K562 (cell line): ENCODE results near the gene FAM83E. TPM values are rescaled to one million over a fixed set of nuclear protein-coding genes. Genes with fewer than 3 reads are reported as not detected.
A peak's percentile ranks its signal among the peaks of the same experiment; 100 is the strongest.

Source experiments
- ELF2 ChIP-seq: fragments of 250-450 bp; sonication (Bioruptor Pico); IDR thresholded peaks from 2 replicates; pipeline ENCODE4 v1.5.0; 2021; ENCODE audit warnings: mild to moderate bottlenecking
- ETV6 ChIP-seq, 3 experiments: fragments of 150-350 bp in 1 of 3; sonication (generic) in 1 of 3; formaldehyde crosslinking in 1 of 3; IDR thresholded peaks; 2 replicates each; pipeline versions ENCODE4 v1.6.1 to v1.8.0; 2014 to 2022; ENCODE audit warnings: borderline replicate concordance in 2 of 3, low read depth in 2 of 3, antibody characterized with exemption in 1 of 3, low read length in 1 of 3, mild to moderate bottlenecking in 1 of 3, missing genetic modification reagents in 1 of 3
- FOS ChIP-seq: IDR thresholded peaks from 3 replicates; pipeline ENCODE4 v1.6.1; 2011; ENCODE audit not compliant: insufficient read length; ENCODE audit errors: extremely low read depth
- POLR2H ChIP-seq: IDR thresholded peaks from 2 replicates; pipeline ENCODE4 v1.6.1; 2016; ENCODE audit warnings: missing genetic modification characterization, low read depth, mild to moderate bottlenecking, control low read depth, missing compliant biosample characterization, moderate library complexity
- RBM17 ChIP-seq: fragments of 200-400 bp; formaldehyde crosslinking; IDR thresholded peaks from 2 replicates; pipeline ENCODE4 v1.6.1; 2017; ENCODE audit warnings: low read depth, mild to moderate bottlenecking, low read length, borderline replicate concordance
- SAFB ChIP-seq: fragments of 200-400 bp; formaldehyde crosslinking; IDR thresholded peaks from 2 replicates; pipeline ENCODE4 v1.6.1; 2017; ENCODE audit warnings: low read depth, low read length, borderline replicate concordance
- SMAD4 ChIP-seq: fragments of 250-450 bp; sonication (Bioruptor Pico); conservative IDR thresholded peaks from 2 replicates; pipeline ENCODE4 v1.8.0; 2021; ENCODE audit warnings: inconsistent platforms, mild to moderate bottlenecking, moderate library complexity
- SRSF7 ChIP-seq: fragments of 200-400 bp; formaldehyde crosslinking; optimal IDR thresholded peaks from 2 replicates; pipeline ENCODE3; 2017; ENCODE audit warnings: mild to moderate bottlenecking, low read depth, low read length
- ZFX ChIP-seq: sonication (generic); formaldehyde crosslinking; IDR thresholded peaks from 2 replicates; pipeline ENCODE4 v1.8.0; 2022; ENCODE audit warnings: mild to moderate bottlenecking, missing genetic modification reagents, moderate library complexity
- ZNF217 ChIP-seq: sonication (generic); formaldehyde crosslinking; IDR thresholded peaks from 2 replicates; pipeline ENCODE4 v1.8.0; 2022; ENCODE audit warnings: mild to moderate bottlenecking, missing genetic modification reagents
- ZNF324 ChIP-seq: fragments of 250-450 bp; sonication (Bioruptor Pico); IDR thresholded peaks from 2 replicates; pipeline ENCODE4 v1.4.0; 2020; ENCODE audit warnings: mild to moderate bottlenecking
- ZNF436 ChIP-seq: fragments of 250-450, 450-650 bp; sonication (Bioruptor Pico); formaldehyde crosslinking; IDR thresholded peaks from 2 replicates; pipeline ENCODE4 v1.7.0; 2020; ENCODE audit warnings: mild to moderate bottlenecking
- ZNF707 ChIP-seq: fragments of 250-450 bp; sonication (Bioruptor Pico); conservative IDR thresholded peaks from 2 replicates; pipeline ENCODE4 v1.8.0; 2022; ENCODE audit warnings: inconsistent platforms, mild to moderate bottlenecking, moderate library complexity
- polyA plus RNA-seq, 8 experiments: library from polyadenylated mRNA; depleted of rRNA in 4 of 8; stranded (reverse) in 5 of 8; unstranded in 3 of 8; fragments of >200 nt; fragmentation: Nextera tagmentation in 2 of 8; fragmentation: Illumina TruSeq in 1 of 8; extraction: Ambion mirVana in 2 of 8; extraction: Trizol in 1 of 8; gene quantifications; 2 replicates each; pipeline versions ENCODE4 v1.2.1 to v1.2.3, GENCODE V29; 2011 to 2014; ENCODE audit warnings: inconsistent platforms in 1 of 8, missing spikeins in 1 of 8
- total RNA-seq, 7 experiments: library from RNA; depleted of rRNA in 6 of 7; stranded (reverse); fragments of >200 nt in 6 of 7; fragmentation: Illumina TruSeq in 2 of 7; extraction: Trizol in 2 of 7; gene quantifications; 2 replicates each; pipeline versions ENCODE4 v1.2.1 to v1.2.3, GENCODE V29; 2011 to 2021; ENCODE audit warnings: low replicate concordance in 1 of 7
- TF ChIP-seq, protein P1 (sequence below): fragments of 450-650 bp; IDR thresholded peaks from 2 replicates; pipeline ENCODE4 v1.6.1; 2016; ENCODE audit warnings: antibody characterized with exemption
- TF ChIP-seq, protein P2 (sequence below): fragments of 250-450 bp; sonication (Bioruptor Pico); IDR thresholded peaks from 2 replicates; pipeline ENCODE4 v1.5.1; 2021; ENCODE audit warnings: mild to moderate bottlenecking
- TF ChIP-seq, protein P3 (sequence below): fragments of 450-650 bp; formaldehyde crosslinking; IDR thresholded peaks from 2 replicates; pipeline ENCODE4 v1.4.0; 2020; ENCODE audit warnings: mild to moderate bottlenecking, mixed read lengths
- TF ChIP-seq, protein P4 (sequence below): fragments of 450-650 bp; IDR thresholded peaks from 2 replicates; pipeline ENCODE4 v1.6.1; 2018; ENCODE audit warnings: mild to moderate bottlenecking, low read depth; ENCODE audit not compliant: partially characterized antibody
- TF ChIP-seq, protein P5 (sequence below): fragments of 250-450 bp; sonication (Bioruptor Pico); IDR thresholded peaks from 2 replicates; pipeline ENCODE4 v1.6.1; 2021; ENCODE audit warnings: mild to moderate bottlenecking
- TF ChIP-seq, protein P6 (sequence below), 2 experiments: fragments of 250-450 bp in 1 of 2; fragments of 450-650 bp in 1 of 2; sonication (Bioruptor Pico) in 1 of 2; IDR thresholded peaks; 2 replicates each; pipeline versions ENCODE4 v1.6.1 to v1.8.0; 2016 to 2021; ENCODE audit warnings: mild to moderate bottlenecking in 2 of 2, moderate library complexity in 2 of 2, missing compliant biosample characterization in 1 of 2, missing genetic modification characterization in 1 of 2

FAM83E gene
- total and polyA plus RNA-seq, 9 of the 15 experiments (the other 6 are each of a cell fraction or from before 2014, with no cell fraction given): 0.15 to 0.87 (median 0.29) TPM; not detected in 4

DNA sequence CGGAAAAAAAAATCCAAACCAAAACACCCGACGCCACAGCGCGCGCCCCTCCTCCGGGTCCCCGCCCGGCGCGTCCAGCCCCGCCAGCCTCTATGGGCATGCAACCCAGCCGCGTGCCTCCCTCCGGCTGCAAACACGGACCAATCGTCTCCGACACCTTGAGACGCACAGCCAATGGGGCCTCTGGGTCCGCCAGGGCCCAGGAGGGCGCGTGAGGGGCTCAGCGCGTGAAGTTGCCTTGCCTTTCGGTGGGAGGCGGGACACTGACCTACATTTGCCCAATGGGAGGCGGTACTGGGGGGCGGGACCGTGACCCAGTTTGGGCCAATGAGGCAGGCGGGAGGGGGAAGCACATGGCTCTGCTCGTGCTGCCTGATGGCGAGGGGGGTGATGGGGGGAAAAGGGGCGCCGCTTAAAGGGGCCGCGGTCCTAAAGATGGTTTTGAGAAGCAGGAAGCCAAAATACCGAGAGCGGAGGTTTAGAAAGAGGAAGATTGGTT is 22.6 kb upstream of the FAM83E start (continued):
- TF ChIP-seq ETV6 (IDR thresholded peaks at IDR 0.05; ENCODE audit: borderline replicate concordance in 1 of 2, low read depth in 2 of 2, low read length in 1 of 2): 0 out of 4 replicates have a peak, but pooled peaks of 1 of the 2 experiments have one; percentile 16
- peak; percentile 98; the same call in 1 of the 2 replicates for TF ChIP-seq ETV6 (CRISPR knock-in tag; IDR thresholded peaks at IDR 0.05; ENCODE audit: borderline replicate concordance)
- TF ChIP-seq FOS: peak; percentile 88
- no peak for TF ChIP-seq ZNF707 (CRISPR knock-in tag)
- TF ChIP-seq ZNF217: peak; percentile 38; the same call in 1 of the 2 replicates
- TF ChIP-seq ZFX: no peak
- TF ChIP-seq, protein P1, sequence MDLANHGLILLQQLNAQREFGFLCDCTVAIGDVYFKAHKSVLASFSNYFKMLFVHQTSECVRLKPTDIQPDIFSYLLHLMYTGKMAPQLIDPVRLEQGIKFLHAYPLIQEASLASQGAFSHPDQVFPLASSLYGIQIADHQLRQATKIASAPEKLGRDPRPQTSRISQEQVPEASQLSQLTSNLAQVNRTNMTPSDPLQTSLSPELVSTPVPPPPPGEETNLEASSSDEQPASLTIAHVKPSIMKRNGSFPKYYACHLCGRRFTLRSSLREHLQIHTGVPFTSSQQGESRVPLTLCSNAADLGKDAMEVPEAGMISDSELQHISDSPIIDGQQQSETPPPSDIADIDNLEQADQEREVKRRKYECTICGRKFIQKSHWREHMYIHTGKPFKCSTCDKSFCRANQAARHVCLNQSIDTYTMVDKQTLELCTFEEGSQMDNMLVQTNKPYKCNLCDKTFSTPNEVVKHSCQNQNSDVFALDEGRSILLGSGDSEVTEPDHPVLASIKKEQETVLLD: no peak
- no peak for TF ChIP-seq RBM17
- no peak for TF ChIP-seq ELF2 (CRISPR knock-in tag)
- TF ChIP-seq, protein P2, sequence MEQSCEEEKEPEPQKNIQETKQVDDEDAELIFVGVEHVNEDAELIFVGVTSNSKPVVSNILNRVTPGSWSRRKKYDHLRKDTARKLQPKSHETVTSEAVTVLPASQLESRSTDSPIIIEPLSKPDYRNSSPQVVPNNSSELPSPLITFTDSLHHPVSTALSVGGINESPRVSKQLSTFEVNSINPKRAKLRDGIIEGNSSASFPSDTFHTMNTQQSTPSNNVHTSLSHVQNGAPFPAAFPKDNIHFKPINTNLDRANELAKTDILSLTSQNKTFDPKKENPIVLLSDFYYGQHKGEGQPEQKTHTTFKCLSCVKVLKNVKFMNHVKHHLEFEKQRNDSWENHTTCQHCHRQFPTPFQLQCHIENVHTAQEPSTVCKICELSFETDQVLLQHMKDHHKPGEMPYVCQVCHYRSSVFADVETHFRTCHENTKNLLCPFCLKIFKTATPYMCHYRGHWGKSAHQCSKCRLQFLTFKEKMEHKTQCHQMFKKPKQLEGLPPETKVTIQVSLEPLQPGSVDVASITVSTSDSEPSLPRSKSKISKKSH (CRISPR knock-in tag): no peak
- TF ChIP-seq ZNF324: no peak
- TF ChIP-seq, protein P3, sequence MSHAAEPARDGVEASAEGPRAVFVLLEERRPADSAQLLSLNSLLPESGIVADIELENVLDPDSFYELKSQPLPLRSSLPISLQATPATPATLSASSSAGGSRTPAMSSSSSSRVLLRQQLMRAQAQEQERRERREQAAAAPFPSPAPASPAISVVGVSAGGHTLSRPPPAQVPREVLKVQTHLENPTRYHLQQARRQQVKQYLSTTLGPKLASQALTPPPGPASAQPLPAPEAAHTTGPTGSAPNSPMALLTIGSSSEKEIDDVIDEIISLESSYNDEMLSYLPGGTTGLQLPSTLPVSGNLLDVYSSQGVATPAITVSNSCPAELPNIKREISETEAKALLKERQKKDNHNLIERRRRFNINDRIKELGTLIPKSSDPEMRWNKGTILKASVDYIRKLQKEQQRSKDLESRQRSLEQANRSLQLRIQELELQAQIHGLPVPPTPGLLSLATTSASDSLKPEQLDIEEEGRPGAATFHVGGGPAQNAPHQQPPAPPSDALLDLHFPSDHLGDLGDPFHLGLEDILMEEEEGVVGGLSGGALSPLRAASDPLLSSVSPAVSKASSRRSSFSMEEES: 0 out of 2 replicates have a peak, but pooled peaks have one; percentile 5
- TF ChIP-seq SRSF7: no peak
- TF ChIP-seq SAFB: no peak
- peak; percentile 60; the same call in 1 of the 2 replicates for TF ChIP-seq SMAD4
- TF ChIP-seq, protein P4, sequence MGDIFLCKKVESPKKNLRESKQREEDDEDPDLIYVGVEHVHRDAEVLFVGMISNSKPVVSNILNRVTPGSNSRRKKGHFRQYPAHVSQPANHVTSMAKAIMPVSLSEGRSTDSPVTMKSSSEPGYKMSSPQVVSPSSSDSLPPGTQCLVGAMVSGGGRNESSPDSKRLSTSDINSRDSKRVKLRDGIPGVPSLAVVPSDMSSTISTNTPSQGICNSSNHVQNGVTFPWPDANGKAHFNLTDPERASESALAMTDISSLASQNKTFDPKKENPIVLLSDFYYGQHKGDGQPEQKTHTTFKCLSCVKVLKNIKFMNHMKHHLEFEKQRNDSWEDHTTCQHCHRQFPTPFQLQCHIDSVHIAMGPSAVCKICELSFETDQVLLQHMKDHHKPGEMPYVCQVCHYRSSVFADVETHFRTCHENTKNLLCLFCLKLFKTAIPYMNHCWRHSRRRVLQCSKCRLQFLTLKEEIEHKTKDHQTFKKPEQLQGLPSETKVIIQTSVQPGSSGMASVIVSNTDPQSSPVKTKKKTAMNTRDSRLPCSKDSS: no peak
- TF ChIP-seq POLR2H (tag): no peak
- no peak for TF ChIP-seq ZNF436 (CRISPR knock-in tag)
- TF ChIP-seq, protein P5, sequence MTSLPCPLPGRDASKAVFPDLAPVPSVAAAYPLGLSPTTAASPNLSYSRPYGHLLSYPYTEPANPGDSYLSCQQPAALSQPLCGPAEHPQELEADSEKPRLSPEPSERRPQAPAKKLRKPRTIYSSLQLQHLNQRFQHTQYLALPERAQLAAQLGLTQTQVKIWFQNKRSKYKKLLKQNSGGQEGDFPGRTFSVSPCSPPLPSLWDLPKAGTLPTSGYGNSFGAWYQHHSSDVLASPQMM (CRISPR knock-in tag): no peak
- TF ChIP-seq, protein P6, sequence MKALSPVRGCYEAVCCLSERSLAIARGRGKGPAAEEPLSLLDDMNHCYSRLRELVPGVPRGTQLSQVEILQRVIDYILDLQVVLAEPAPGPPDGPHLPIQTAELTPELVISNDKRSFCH (CRISPR knock-in tag; IDR thresholded peaks at IDR 0.05): no peak
- TF ChIP-seq, protein P6 (tag; IDR thresholded peaks at IDR 0.05): no peak
